ENCODE results near the gene GPR63.

Gene GPR63

DNA sequence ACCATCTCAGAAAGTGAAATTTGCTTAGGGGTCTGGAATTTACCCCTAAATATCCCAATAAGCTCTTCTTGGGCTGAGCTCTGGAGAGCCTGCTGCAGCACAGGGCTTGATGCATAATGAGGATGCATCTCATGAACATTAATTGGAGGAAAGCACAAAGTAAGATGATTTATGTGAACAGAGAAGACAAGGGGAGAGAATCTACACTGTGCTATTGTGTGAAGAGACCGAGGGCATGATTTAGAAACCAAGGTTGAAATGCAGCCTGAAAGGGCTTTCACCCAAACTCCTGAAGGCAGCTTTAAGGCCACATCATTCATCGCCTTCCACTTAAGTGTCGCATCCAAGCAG lies 27.8 kb upstream of the GPR63 start:
- Mint-ChIP-seq H3K9me3 (no peaks in the 10 kb centered on the region), H3K4me3 (no peak overlapping the region), H3K36me3 (ENCODE audit: low read depth) (no peaks in the 10 kb centered on the region), H3K27me3 (ENCODE audit: low read depth, poor library complexity) (peaks cover 3% of the 10 kb centered on the region), H3K4me1 (no peaks in the 10 kb centered on the region), H3K27ac (no peak overlapping the region)
- no peak for DNase-seq
- TF ChIP-seq, protein P1, sequence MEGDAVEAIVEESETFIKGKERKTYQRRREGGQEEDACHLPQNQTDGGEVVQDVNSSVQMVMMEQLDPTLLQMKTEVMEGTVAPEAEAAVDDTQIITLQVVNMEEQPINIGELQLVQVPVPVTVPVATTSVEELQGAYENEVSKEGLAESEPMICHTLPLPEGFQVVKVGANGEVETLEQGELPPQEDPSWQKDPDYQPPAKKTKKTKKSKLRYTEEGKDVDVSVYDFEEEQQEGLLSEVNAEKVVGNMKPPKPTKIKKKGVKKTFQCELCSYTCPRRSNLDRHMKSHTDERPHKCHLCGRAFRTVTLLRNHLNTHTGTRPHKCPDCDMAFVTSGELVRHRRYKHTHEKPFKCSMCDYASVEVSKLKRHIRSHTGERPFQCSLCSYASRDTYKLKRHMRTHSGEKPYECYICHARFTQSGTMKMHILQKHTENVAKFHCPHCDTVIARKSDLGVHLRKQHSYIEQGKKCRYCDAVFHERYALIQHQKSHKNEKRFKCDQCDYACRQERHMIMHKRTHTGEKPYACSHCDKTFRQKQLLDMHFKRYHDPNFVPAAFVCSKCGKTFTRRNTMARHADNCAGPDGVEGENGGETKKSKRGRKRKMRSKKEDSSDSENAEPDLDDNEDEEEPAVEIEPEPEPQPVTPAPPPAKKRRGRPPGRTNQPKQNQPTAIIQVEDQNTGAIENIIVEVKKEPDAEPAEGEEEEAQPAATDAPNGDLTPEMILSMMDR (IDR thresholded peaks at IDR 0.05): no peak

DNA sequence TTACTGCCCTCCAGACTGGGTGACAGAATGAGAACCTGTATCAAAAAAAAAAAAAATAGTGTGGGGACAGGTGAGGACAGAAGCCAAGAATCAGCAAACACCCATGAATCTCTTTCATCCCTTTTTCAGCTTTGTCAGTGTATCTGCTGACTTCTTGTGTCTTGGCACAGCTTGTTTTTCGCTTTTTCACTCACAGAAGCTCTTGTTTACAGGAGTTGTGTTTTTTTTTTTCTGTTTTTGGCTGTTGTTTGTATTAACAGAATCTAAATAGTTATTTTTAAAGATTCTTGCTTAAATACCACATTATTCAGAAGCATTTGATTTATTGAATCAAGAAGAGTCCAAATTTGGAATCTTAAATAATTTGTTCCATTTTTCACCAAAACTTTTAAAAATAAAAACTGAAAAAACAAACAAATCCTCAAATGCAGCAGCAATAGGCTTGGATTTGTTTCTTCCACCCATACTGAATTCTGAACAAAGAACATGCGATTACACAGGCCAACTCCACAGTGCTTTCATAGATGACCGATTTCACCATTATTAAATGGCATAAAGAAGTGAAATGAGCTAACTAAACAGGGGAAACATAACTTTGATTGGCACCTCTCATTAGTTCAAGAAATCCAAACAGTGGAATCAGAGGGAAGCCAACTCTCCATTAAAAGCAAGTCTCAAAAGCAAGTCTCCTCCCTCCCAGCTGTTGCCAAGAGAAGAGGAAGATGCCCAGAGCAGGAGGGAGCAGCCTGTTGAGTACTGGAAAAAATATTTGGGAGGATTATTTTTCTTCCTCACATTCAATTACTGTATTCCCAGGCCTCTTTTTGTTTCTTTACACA lies 27.2 kb upstream of the GPR63 start:
- H3K27ac Mint-ChIP-seq: no peak overlapping the region
- no peak for DNase-seq
- no peak overlapping the region for H3K4me3 Mint-ChIP-seq
- peaks cover 2% of the 10 kb centered on the region for H3K9me3 Mint-ChIP-seq
- TF ChIP-seq, protein P1 (IDR thresholded peaks at IDR 0.05): no peak
- H3K4me1 Mint-ChIP-seq: no peaks in the 10 kb centered on the region
- H3K36me3 Mint-ChIP-seq (ENCODE audit: low read depth): no peaks in the 10 kb centered on the region
- peaks cover 1% of the 10 kb centered on the region for H3K27me3 Mint-ChIP-seq (ENCODE audit: low read depth, poor library complexity)

DNA sequence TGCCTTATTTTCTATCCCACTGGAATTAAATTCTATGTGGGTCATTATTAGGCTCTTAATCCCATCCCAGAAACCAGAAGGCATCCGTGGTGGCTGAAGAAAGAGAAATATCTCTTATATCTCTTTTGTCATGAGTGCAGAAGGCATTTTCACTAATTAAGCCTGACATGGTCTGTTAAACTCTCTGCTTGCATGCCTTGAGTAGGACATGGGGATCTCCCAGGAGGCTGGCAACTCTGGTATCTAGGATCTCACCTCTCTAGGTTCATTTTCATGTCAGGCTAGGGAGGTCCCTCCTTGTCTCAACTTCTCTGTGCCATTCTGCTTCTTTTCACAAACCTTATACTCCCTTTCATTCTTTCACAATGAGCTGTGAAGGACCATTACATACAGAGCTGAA lies 25.3 kb upstream of the GPR63 start:
- peaks cover 6% of the 10 kb centered on the region for H3K9me3 Mint-ChIP-seq
- H3K4me1 Mint-ChIP-seq: no peaks in the 10 kb centered on the region
- no peak for DNase-seq
- no peak overlapping the region for H3K27ac Mint-ChIP-seq
- TF ChIP-seq, protein P1 (IDR thresholded peaks at IDR 0.05): no peak
- H3K4me3 Mint-ChIP-seq: no peak overlapping the region
- H3K27me3 Mint-ChIP-seq (ENCODE audit: low read depth, poor library complexity): no peaks in the 10 kb centered on the region
- no peaks in the 10 kb centered on the region for H3K36me3 Mint-ChIP-seq (ENCODE audit: low read depth)

DNA sequence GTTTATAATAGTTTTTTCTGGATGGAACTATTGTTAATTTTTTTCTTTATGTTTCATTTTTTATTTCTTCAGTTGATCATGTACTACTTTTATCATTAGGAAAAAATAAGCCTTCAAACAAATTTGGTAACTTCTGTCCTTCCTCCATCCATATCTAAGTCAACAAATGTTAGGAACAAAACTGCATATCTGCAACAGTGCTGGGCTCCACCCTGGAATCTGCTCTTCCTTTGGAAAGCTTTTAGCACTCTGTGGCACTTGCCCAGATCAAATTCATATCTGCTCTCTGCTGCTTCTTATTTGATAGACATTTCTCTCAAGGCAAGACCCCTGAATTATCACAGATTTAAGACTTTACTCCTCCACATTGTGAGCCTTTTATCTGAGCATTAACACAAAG lies 24.3 kb upstream of the GPR63 start:
- Mint-ChIP-seq H3K4me1 (no peaks in the 10 kb centered on the region), H3K9me3 (peaks cover 6% of the 10 kb centered on the region), H3K27me3 (ENCODE audit: low read depth, poor library complexity) (no peaks in the 10 kb centered on the region), H3K4me3 (no peak overlapping the region), H3K27ac (no peak overlapping the region), H3K36me3 (ENCODE audit: low read depth) (no peaks in the 10 kb centered on the region)
- TF ChIP-seq, protein P1 (IDR thresholded peaks at IDR 0.05): no peak
- DNase-seq: no peak

DNA sequence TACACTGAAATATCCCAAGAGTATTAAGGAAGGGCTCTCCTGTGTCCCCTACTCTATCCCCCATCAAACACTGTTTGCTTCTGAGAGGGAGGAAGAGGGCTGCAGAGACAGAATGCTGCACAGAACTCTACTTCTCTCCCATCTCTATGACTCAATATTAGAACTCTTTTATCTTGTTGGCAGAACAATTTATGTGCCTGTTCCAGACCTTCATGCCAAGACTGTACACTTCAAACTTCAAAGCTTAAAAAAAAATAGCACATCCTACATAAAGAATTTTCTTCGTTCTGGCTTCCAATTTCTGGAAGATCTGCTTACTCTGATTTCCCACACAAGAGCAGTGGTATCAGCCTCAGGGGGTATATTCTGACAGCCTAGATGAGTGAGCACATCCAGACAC lies 19.6 kb upstream of the GPR63 start:
- Mint-ChIP-seq H3K36me3 (ENCODE audit: low read depth) (no peaks in the 10 kb centered on the region), H3K4me3 (no peak overlapping the region), H3K27ac (no peak overlapping the region), H3K27me3 (ENCODE audit: low read depth, poor library complexity) (no peaks in the 10 kb centered on the region), H3K4me1 (no peaks in the 10 kb centered on the region), H3K9me3 (peaks cover 14% of the 10 kb centered on the region)
- TF ChIP-seq, protein P1 (IDR thresholded peaks at IDR 0.05): no peak
- DNase-seq: no peak

DNA sequence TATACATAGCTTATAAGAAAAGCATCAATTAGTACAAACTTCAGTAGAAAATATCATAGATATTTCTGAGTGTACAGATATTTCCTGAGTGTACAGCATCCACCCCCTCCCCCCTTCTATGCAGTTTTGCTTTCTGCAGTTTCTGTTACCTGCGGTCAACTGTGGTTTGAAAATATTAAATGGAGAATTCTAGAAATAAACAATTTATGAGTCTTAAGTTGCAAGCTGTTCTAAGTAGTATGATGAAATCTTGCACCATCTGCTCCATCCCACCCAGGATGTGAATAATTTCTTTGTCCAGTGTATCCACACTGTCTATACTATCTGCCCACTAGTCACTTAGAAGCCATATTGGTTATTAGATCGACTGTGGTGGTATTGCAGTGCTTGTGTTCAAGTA lies 15.8 kb upstream of the GPR63 start:
- TF ChIP-seq, protein P1 (IDR thresholded peaks at IDR 0.05): no peak
- H3K4me1 Mint-ChIP-seq: no peaks in the 10 kb centered on the region
- H3K27me3 Mint-ChIP-seq (ENCODE audit: low read depth, poor library complexity): peaks cover 3% of the 10 kb centered on the region
- no peaks in the 10 kb centered on the region for H3K36me3 Mint-ChIP-seq (ENCODE audit: low read depth)
- H3K27ac Mint-ChIP-seq: no peak overlapping the region
- H3K4me3 Mint-ChIP-seq: no peak overlapping the region
- DNase-seq: no peak
- H3K9me3 Mint-ChIP-seq: peaks cover 22% of the 10 kb centered on the region
